Liver (tissue), 9 donors: ENCODE results near the gene WDR27. TPM values are rescaled to one million over a fixed set of nuclear protein-coding genes. Genes with fewer than 3 reads are reported as not detected.

Experiments
- DNase-seq: peaks from one replicate; pipeline ENCODE4 v3.0.0-alpha.2; 2017; ENCODE audit warnings: low spot score
- H3K27ac ChIP-seq, 2 donors: one replicate each; pipeline ENCODE4 v1.7.0; 2013; ENCODE audit warnings: inconsistent platforms in 2 of 2, low read length in 2 of 2, control low read depth in 1 of 2, low read depth in 1 of 2, mild to moderate bottlenecking in 1 of 2
- H3K27me3 ChIP-seq, 4 donors: one replicate each; pipeline versions ENCODE4 v1.6.1 to v1.7.0; 2013; ENCODE audit warnings: low read length in 3 of 4, inconsistent platforms in 1 of 4, mild to moderate bottlenecking in 1 of 4, moderate library complexity in 1 of 4; ENCODE audit not compliant: control insufficient read depth in 4 of 4, insufficient read depth in 4 of 4
- H3K36me3 ChIP-seq, 4 donors: one replicate each; pipeline versions ENCODE4 v1.6.1 to v1.7.0; 2013; ENCODE audit warnings: low read length in 3 of 4, mild to moderate bottlenecking in 3 of 4, low read depth in 1 of 4, moderate library complexity in 1 of 4; ENCODE audit not compliant: control insufficient read depth in 4 of 4, insufficient read depth in 3 of 4
- H3K4me1 ChIP-seq, 4 donors: one replicate each; pipeline versions ENCODE4 v1.6.1 to v1.7.0; 2013; ENCODE audit warnings: low read length in 3 of 4, mild to moderate bottlenecking in 3 of 4, moderate library complexity in 1 of 4; ENCODE audit not compliant: control insufficient read depth in 4 of 4, insufficient read depth in 4 of 4
- H3K4me3 ChIP-seq, 3 donors: one replicate each; pipeline versions ENCODE4 v1.6.1 to v1.7.0; 2013; ENCODE audit warnings: low read length in 3 of 3, control low read depth in 1 of 3, low read depth in 1 of 3, mild to moderate bottlenecking in 1 of 3
- H3K9ac ChIP-seq, 2 donors: one replicate each; pipeline ENCODE4 v1.7.0; 2013; ENCODE audit warnings: low read length in 2 of 2, mild to moderate bottlenecking in 2 of 2, moderate library complexity in 2 of 2, control low read depth in 1 of 2, low read depth in 1 of 2
- H3K9me3 ChIP-seq, 4 donors: one replicate each; pipeline versions ENCODE4 v1.6.1 to v1.7.0; 2013; ENCODE audit warnings: low read length in 3 of 4; ENCODE audit not compliant: control insufficient read depth in 4 of 4
- EGR1 ChIP-seq, 2 donors: IDR thresholded peaks; 2 replicates each; pipeline ENCODE4 v1.6.1; 2016 to 2018; ENCODE audit warnings: antibody characterized with exemption in 2 of 2, low read depth in 2 of 2
- FOXA1 ChIP-seq: IDR thresholded peaks from 2 replicates; pipeline ENCODE4 v1.6.1; 2016; ENCODE audit warnings: antibody characterized with exemption
- FOXA2 ChIP-seq: IDR thresholded peaks from 2 replicates; pipeline ENCODE4 v1.6.1; 2016; ENCODE audit warnings: antibody characterized with exemption
- GABPA ChIP-seq, 2 donors: IDR thresholded peaks in 1 of 2; conservative IDR thresholded peaks in 1 of 2; 2 replicates each; pipeline ENCODE4 v1.6.1; 2016; ENCODE audit warnings: antibody characterized with exemption in 2 of 2, mild to moderate bottlenecking in 1 of 2, moderate library complexity in 1 of 2
- HNF4A ChIP-seq, 2 donors: conservative IDR thresholded peaks; 2 replicates each; pipeline ENCODE4 v1.6.1; 2016; ENCODE audit warnings: antibody characterized with exemption in 2 of 2, mild to moderate bottlenecking in 2 of 2
- HNF4G ChIP-seq: IDR thresholded peaks from 2 replicates; pipeline ENCODE4 v1.6.1; 2016; ENCODE audit warnings: antibody characterized with exemption
- JUND ChIP-seq, 2 donors: IDR thresholded peaks; 2 replicates each; pipeline ENCODE4 v1.6.1; 2016; ENCODE audit warnings: antibody characterized with exemption in 2 of 2
- NR2F2 ChIP-seq: IDR thresholded peaks from 2 replicates; pipeline ENCODE4 v1.6.1; 2016; ENCODE audit warnings: antibody characterized with exemption
- RAD21 ChIP-seq, 2 donors: IDR thresholded peaks; 2 replicates each; pipeline ENCODE4 v1.6.1; 2016; ENCODE audit warnings: antibody characterized with exemption in 2 of 2, mild to moderate bottlenecking in 2 of 2
- RXRA ChIP-seq, 2 donors: IDR thresholded peaks; 2 replicates each; pipeline ENCODE4 v1.6.1; 2017 to 2018; ENCODE audit warnings: antibody characterized with exemption in 2 of 2, mild to moderate bottlenecking in 1 of 2
- SP1 ChIP-seq: IDR thresholded peaks from 2 replicates; pipeline ENCODE4 v1.6.1; 2018; ENCODE audit warnings: antibody characterized with exemption, mild to moderate bottlenecking
- TAF1 ChIP-seq: conservative IDR thresholded peaks from 2 replicates; pipeline ENCODE4 v1.6.1; 2016; ENCODE audit warnings: antibody characterized with exemption, mild to moderate bottlenecking
- YY1 ChIP-seq: IDR thresholded peaks from 2 replicates; pipeline ENCODE4 v1.6.1; 2016; ENCODE audit warnings: antibody characterized with exemption, mild to moderate bottlenecking
- WGBS: extraction: QIAGEN DNeasy Blood & Tissue Kit; methylation state at CpG from one replicate; pipeline ENCODE4 v1.1.7; 2013; 5-methylcytosine and 5-hydroxymethylcytosine counted together
- polyA plus RNA-seq, 2 donors: library from polyadenylated mRNA; stranded (reverse) in 1 of 2; unstranded in 1 of 2; fragments of 200-250 nt in 1 of 2; fragments of >200 nt in 1 of 2; fragmentation: Nextera tagmentation in 1 of 2; extraction: Ambion mirVana in 1 of 2; gene quantifications; one replicate each; pipeline versions ENCODE4 v1.2.1 to v1.2.3, GENCODE V29; 2013 to 2015
- total RNA-seq, 2 donors: library from RNA; depleted of rRNA; stranded (reverse); fragments of >200 nt; gene quantifications; one replicate each; pipeline ENCODE4 v1.2.3, GENCODE V29; 2014
- TF ChIP-seq, protein P1 (sequence below): IDR thresholded peaks from 2 replicates; pipeline ENCODE4 v1.6.1; 2016; ENCODE audit warnings: antibody characterized with exemption, mild to moderate bottlenecking
- TF ChIP-seq, protein P2 (sequence below): IDR thresholded peaks from 2 replicates; pipeline ENCODE4 v1.6.1; 2016; ENCODE audit warnings: antibody characterized with exemption
- TF ChIP-seq, protein P3 (sequence below): IDR thresholded peaks from 2 replicates; pipeline ENCODE4 v1.6.1; 2016; ENCODE audit warnings: antibody characterized with exemption
- TF ChIP-seq, protein P4 (sequence below): IDR thresholded peaks from 2 replicates; pipeline ENCODE4 v1.6.1; 2016; ENCODE audit warnings: antibody characterized with exemption
- TF ChIP-seq, protein P5 (sequence below): fragments of 150-350 bp; IDR thresholded peaks from 2 replicates; pipeline ENCODE4 v1.5.1; 2017; ENCODE audit warnings: improper control_type of control experiment, low read depth, low read length; ENCODE audit not compliant: missing input control
- donor health status: healthy.
- donor health status: healthy.
- donor health status: healthy.
- donor health status: healthy.
- donor health status: healthy.

The WDR27 gene
- total and polyA plus RNA-seq, 4 donors = 3.7 to 20.1 (median 7.7) TPM

DNA sequence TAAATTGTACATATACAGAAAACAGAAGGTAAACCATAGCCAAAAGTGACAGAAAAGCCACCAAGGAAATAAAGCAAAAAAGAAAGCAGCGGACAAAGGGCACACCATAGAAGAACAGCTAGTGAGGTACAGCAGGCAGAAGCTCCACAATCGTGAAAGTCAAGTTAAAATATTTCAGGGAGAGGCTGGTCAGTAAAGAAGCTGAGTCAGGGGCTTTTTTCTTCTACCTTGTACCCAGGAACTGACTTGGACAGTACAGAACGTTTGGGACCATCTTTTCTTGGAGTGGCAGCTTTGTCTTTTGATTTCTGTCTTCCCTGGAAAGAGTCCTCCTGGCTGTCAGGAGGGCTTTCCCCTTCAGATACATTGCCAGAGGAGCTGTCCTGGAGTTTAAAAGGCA lies 8.2 kb upstream of the WDR27 start:
- no peak overlapping the region for H3K27ac ChIP-seq
- no peak for TF ChIP-seq HNF4A (conservative IDR thresholded peaks at IDR 0.05)
- no peak for TF ChIP-seq HNF4G
- no peak for TF ChIP-seq FOXA1
- TF ChIP-seq, protein P1, sequence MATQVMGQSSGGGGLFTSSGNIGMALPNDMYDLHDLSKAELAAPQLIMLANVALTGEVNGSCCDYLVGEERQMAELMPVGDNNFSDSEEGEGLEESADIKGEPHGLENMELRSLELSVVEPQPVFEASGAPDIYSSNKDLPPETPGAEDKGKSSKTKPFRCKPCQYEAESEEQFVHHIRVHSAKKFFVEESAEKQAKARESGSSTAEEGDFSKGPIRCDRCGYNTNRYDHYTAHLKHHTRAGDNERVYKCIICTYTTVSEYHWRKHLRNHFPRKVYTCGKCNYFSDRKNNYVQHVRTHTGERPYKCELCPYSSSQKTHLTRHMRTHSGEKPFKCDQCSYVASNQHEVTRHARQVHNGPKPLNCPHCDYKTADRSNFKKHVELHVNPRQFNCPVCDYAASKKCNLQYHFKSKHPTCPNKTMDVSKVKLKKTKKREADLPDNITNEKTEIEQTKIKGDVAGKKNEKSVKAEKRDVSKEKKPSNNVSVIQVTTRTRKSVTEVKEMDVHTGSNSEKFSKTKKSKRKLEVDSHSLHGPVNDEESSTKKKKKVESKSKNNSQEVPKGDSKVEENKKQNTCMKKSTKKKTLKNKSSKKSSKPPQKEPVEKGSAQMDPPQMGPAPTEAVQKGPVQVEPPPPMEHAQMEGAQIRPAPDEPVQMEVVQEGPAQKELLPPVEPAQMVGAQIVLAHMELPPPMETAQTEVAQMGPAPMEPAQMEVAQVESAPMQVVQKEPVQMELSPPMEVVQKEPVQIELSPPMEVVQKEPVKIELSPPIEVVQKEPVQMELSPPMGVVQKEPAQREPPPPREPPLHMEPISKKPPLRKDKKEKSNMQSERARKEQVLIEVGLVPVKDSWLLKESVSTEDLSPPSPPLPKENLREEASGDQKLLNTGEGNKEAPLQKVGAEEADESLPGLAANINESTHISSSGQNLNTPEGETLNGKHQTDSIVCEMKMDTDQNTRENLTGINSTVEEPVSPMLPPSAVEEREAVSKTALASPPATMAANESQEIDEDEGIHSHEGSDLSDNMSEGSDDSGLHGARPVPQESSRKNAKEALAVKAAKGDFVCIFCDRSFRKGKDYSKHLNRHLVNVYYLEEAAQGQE = no peak
- no peak for TF ChIP-seq EGR1 (IDR thresholded peaks at IDR 0.05; ENCODE audit: low read depth in 2 of 2)
- TF ChIP-seq, protein P2, sequence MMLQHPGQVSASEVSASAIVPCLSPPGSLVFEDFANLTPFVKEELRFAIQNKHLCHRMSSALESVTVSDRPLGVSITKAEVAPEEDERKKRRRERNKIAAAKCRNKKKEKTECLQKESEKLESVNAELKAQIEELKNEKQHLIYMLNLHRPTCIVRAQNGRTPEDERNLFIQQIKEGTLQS = no peak
- no peak for TF ChIP-seq GABPA (IDR thresholded peaks at IDR 0.05 in 1 of 2, conservative IDR thresholded peaks at IDR 0.05 in 1 of 2)
- TF ChIP-seq, protein P3, sequence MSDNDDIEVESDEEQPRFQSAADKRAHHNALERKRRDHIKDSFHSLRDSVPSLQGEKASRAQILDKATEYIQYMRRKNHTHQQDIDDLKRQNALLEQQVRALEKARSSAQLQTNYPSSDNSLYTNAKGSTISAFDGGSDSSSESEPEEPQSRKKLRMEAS = no peak
- TF ChIP-seq RXRA (IDR thresholded peaks at IDR 0.05) = no peak
- TF ChIP-seq, protein P4, sequence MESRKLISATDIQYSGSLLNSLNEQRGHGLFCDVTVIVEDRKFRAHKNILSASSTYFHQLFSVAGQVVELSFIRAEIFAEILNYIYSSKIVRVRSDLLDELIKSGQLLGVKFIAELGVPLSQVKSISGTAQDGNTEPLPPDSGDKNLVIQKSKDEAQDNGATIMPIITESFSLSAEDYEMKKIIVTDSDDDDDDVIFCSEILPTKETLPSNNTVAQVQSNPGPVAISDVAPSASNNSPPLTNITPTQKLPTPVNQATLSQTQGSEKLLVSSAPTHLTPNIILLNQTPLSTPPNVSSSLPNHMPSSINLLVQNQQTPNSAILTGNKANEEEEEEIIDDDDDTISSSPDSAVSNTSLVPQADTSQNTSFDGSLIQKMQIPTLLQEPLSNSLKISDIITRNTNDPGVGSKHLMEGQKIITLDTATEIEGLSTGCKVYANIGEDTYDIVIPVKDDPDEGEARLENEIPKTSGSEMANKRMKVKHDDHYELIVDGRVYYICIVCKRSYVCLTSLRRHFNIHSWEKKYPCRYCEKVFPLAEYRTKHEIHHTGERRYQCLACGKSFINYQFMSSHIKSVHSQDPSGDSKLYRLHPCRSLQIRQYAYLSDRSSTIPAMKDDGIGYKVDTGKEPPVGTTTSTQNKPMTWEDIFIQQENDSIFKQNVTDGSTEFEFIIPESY = no peak
- TF ChIP-seq JUND (IDR thresholded peaks at IDR 0.05) = no peak
- TF ChIP-seq, protein P5, sequence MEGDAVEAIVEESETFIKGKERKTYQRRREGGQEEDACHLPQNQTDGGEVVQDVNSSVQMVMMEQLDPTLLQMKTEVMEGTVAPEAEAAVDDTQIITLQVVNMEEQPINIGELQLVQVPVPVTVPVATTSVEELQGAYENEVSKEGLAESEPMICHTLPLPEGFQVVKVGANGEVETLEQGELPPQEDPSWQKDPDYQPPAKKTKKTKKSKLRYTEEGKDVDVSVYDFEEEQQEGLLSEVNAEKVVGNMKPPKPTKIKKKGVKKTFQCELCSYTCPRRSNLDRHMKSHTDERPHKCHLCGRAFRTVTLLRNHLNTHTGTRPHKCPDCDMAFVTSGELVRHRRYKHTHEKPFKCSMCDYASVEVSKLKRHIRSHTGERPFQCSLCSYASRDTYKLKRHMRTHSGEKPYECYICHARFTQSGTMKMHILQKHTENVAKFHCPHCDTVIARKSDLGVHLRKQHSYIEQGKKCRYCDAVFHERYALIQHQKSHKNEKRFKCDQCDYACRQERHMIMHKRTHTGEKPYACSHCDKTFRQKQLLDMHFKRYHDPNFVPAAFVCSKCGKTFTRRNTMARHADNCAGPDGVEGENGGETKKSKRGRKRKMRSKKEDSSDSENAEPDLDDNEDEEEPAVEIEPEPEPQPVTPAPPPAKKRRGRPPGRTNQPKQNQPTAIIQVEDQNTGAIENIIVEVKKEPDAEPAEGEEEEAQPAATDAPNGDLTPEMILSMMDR = no peak
- TF ChIP-seq YY1 = no peak
- TF ChIP-seq SP1 = no peak
- TF ChIP-seq NR2F2 = no peak
- 77% methylated on average over 3 of the region's 3 CpGs for WGBS

DNA sequence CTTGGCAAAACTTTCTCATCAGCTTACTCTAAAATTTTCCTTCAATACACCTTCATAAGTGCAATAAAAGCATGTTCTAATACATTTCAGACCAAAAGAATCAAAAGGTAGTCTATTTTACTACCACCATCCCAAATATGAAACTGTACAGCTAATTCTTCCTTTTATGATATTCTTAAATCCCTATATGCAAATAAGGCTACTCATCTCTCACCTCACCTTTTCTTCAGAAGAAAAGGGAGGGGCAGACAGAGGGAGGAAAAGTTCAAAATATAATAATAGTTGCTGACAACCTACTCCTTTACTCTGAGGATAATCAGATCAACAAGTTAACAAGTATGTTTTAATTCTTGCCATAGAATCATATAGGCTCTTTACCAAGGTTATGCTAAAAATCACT lies 7.5 kb upstream of the WDR27 start:
- H3K36me3 ChIP-seq = peaks cover 1 to 29% (median 21%) of the 10 kb centered on the region in 4 donors
- no peak for TF ChIP-seq GABPA (IDR thresholded peaks at IDR 0.05 in 1 of 2, conservative IDR thresholded peaks at IDR 0.05 in 1 of 2)
- TF ChIP-seq, protein P5 = no peak
- TF ChIP-seq HNF4A (conservative IDR thresholded peaks at IDR 0.05) = no peak
- TF ChIP-seq, protein P2 = no peak
- TF ChIP-seq TAF1 = no peak
- no peak for TF ChIP-seq NR2F2
- TF ChIP-seq HNF4G = no peak
- no peak for TF ChIP-seq JUND (IDR thresholded peaks at IDR 0.05)
- no peak for TF ChIP-seq SP1
- TF ChIP-seq RAD21 (IDR thresholded peaks at IDR 0.05) = no peak
- TF ChIP-seq, protein P4 = no peak
- no peak for TF ChIP-seq YY1
- no peak for TF ChIP-seq RXRA (IDR thresholded peaks at IDR 0.05)
- TF ChIP-seq FOXA1 = no peak
- no peak for TF ChIP-seq EGR1 (IDR thresholded peaks at IDR 0.05; ENCODE audit: low read depth in 2 of 2)
- no peak for TF ChIP-seq FOXA2
- TF ChIP-seq, protein P3 = no peak
- peaks cover 0 to 13% (median 8%) of the 10 kb centered on the region in 4 donors for H3K4me1 ChIP-seq

More for the DNA sequence above, 8.2 kb upstream of the WDR27 start:
- DNase-seq = no peak
- Histone ChIP-seq H3K9ac (no peak overlapping the region), H3K4me1 (peaks cover 0 to 15% (median 2%) of the 10 kb centered on the region in 4 donors), H3K27me3 (no peaks in the 10 kb centered on the region), H3K9me3 (no peaks in the 10 kb centered on the region), H3K4me3 (no peak overlapping the region), H3K36me3 (peaks cover 1 to 32% (median 23%) of the 10 kb centered on the region in 4 donors)

More for the DNA sequence above, 7.5 kb upstream of the WDR27 start:
- Histone ChIP-seq H3K9ac (no peak overlapping the region), H3K9me3 (no peaks in the 10 kb centered on the region), H3K4me3 (no peak overlapping the region), H3K27me3 (no peaks in the 10 kb centered on the region), H3K27ac (no peak overlapping the region)
- no peak for DNase-seq
